DMS 273 (cell line): Measurements from ENCODE around the gene BLM.
"Not testable (repeated sequence)": the region's sequence is repeated elsewhere in the genome, so short reads cannot be mapped to it uniquely, and the experiment has no call there.

Experiments
- DNase-seq: peaks from one replicate; lab custom pipeline; 2025; ENCODE audit not compliant: unreplicated experiment; lab: John Stamatoyannopoulos, UW

The BLM gene

DNA sequence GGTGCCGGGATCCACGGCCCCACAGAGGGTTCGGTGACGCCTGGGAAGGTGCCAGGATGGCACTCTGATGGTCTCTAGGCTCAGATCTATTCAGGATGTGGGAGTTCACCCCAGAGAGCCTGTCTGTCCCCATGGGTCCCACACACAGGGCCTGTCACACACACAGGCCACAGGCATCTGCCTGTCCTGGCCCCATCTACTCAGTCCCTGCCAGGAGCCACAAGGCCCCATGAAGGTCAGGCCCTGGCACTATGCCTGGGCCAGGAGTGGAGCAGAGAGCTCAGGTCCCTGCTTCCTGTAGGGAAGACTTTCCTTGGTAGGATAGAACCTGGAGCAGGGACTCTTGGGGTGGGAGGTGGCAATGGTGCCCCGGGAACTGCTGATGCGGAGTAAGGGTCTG is 102.2 kb downstream of the BLM start:
- peak; percentile 14 for DNase-seq

DNA sequence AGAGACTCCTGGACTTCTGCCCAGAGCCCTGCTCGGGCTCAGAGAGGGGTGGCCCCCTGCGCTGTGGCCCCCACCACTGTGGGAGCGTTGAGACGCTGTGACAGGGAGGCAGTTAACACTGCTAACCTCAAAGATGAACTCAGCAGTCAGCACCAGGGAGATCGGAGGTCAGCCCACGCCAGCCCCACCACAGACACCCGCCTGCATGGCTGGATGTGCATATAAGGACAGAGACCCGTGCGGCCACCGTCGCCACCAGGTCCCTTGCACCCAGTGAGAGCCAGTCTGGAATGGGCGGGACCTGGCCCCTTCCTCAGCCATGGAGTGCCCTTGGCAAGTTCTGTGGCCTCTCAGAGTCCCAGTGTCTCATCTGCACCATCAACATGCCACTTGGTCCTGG is 102.7 kb downstream of the BLM start:
- no peak for DNase-seq

DNA sequence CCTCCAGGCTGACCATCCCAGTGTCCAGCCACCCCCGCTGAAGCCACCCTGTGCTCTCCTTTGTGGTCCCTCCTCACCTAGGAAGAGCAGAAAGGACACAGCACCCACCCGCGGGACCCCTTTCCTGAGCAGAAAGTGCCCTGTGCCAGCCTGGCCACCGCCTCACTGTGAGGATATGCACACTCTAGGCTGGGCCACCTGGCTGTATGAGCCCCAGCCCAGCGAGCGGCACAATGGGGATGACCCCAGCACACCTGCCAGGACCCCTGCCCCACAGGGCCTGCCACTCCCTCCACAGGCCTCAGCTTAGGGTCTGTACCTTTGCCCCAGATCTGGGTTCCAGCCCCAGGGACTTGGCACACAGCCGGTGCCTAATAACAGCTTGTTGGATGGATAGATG is 103.3 kb downstream of the BLM start:
- DNase-seq = no peak

DNA sequence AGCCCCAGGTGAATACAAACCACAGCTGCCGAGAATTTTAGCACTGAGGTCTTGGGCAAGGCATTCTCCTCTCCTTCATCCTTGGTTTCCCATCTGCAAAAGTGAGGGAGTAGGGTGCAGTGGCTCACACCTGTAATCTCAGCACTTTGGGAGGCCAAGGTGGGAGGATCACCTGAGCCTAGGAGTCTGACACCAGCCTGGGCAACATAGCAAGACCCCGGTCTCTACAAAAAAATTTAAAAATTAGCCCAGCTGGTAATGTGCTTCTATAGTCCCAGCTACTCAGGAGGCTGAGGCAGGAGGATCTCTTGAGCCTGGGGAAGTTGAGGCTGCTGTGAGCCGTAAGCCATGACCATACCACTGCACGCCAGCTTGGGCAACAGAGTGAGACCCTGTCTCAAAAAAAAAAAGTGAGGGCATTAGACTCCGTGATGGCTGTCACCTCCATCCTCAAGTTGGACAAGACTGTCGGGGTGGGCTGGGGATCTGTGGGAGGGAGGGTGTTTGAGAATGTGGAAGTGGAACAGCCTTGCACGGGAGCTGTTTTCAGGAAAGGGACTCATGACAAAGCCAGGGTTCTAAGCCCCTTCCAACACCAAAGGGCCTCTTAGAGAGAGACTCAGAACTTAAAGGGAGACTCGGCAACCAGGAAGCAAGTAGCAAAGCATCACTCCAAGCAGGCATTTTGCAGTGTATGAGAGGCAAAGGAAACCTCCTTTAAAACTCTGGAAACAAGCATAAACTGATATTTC is 105.2 kb downstream of the BLM start:
- DNase-seq = no peak

DNA sequence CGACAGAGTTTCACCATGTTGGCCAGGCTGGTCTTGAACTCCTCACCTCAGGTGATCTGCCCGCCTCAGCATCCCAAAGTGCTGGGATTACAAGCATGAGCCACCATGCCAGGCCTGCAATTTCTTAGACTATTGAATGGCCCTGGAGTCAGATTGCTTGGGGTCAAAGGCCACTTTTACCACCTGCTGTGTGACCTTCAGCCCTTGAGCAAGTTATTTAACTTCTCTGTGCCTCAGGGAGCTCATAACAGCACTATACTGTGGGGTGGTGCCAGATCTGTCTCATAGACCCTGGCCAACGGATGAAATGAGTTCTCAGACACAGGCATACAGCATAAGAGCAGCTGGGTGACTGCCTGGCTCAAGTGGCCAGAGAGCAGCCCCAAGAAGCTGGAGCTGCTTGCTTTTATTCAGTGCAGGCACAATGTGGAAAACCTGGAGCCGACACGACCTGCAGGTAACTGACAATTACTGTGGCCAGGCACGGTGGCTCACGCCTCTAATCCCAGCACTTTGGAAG is 106.4 kb downstream of the BLM start:
- no peak for DNase-seq

DNA sequence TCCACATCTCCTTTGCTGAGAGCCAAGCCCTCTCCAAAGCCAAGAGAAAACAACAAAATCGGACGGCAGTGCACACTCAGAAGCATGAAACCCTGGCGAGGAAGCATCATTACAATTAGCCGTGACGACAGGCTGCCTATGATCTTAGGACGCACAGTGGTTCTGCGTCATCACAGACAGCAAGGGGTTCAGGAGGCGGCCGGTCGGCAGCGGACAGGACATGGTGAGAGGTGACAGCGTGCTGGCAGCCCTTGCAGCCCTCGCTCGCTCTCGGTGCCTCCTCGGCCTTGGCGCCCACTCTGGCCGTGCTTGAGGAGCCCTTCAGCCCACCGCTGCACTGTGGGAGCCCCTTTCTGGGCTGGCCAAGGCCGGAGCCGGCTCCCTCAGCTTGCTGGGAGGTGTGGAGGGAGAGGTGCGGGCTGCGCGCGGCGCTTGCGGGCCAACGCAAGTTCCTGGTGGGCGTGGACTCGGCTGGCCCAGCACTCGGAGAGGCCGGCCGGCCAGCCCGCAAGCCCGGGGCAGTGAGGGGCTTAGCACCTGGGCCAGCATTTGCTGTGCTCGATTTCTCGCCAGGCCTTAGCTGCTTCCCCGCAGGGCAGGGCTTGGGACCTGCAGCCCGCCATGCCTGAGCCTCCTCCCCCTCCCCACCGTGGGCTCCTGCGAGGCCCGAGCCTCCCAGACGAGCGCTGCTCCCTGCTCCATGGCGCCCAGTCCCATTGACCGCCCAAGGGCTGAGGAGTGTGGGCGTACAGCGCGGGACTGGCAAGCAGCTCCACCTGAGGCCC is 108.2 kb downstream of the BLM start:
- DNase-seq = not testable (repeated sequence)

DNA sequence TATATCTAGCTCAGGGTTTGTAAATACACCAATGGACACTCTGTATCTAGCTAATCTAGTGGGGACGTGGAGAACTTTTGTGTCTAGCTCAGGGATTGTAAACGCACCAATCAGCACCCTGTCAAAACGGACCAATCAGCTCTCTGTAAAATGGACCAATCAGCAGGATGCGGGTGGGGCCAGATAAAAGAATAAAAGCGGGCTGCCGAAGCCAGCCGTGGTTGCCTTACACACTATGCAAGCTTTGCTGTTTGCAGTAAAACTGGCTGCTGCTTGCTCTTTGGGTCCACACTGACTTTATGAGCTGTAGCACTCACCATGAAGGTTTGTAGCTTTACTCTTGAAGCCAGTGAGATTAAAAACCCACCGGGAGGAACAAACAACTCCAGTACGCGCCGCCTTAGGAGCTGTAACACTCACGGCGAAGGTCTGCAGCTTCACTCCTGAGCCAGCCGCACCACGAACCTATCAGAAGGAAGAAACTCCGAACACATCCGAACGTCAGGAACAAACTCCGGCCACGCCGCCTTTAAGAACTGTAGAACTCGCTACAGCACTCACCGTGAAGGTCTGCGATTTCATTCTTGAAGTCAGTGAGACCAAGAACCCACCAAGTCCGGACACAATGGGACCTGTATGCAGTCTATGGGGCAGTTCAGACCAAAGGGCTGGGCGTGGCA is 109.2 kb downstream of the BLM start:
- DNase-seq = not testable (repeated sequence)

DNA sequence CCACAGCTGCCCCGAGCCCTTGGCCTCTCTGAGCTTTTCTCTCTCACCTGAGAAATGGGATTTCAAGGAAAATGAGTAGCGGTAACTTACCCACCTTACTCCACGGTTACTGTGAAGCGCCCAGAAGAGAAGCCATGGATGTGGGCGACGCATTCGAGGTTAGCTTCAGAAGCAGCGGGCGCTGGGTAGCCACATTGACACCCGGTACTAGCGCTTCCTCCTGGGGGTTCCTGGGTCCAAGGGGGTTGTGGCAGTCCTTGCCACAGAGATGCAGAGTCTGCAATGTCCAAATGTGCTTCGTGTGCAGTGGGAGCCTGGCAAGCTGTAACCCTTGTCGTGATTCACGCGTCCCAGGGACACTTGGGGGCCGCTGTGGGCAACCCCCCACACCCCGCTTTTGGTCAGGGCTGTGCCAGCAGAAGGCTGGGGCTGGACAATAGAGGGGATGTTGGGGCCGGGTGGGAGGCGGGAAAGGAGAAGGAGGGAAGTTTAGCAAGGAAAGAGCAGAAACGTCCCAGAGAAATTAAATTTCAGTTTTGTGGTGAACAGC is 109.8 kb downstream of the BLM start:
- DNase-seq = no peak

DNA sequence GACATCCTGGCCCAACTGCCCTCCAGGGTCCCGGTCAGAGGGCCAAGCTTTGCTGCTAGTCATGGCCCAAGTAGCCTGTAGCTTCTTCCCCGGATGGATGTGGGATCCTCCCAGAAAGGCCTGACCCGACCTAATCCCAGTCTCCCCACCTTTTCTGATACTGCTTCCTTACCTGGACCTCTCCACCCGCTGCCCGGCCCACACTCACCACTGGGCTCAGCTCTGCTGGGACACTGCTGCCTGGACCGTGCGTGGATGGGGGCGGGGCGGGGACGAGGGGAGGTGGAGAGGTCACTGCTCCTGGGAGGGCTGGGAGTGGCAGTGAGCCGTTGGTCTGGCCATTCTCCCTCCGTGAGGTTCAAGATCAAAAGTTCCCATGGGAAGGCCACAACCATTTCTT is 111.0 kb downstream of the BLM start:
- DNase-seq = no peak

DNA sequence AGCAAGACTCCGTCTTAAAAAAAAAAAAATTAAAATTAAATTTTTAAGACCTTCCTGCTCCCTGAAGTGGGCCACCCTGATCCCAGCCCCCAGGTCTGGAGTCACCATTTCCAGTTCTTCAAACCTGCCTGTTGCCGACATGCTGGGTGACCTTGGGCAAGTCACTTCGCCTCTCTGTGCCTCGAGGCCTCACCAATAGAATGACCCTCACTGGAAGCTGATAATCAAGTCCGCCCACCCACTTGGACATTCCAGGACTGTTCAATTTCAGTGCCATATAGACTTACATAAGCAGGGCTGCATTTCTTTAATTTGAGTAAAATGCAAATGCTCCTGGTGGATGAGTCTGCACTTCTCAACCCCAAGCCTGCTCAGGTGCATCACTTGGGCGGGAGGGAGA is 112.0 kb downstream of the BLM start:
- no peak for DNase-seq

DNA sequence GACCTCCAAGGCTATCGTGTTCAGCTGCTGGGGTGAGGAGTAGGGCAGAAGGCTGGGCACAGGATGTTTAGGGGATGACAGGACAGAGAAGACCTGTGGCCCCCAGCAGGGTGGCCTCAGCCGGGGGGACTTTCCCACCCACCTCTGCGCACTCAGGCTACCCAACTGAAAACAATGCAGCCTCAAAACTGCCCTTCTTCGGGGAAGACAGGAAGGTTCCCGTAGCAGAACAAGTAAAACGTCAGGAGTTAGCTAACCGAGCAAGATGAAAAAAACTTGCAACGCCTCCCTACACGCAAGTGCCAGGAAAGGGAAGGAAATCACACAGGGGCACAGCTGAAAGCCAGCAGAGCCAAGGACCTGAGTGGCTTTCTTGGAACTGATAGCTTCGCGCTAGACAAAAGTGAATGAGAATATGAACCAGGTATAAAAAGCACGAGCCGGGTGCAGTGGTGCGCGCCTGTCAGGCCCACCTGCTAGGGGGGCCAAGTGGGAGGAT is 112.8 kb downstream of the BLM start:
- DNase-seq = no peak

DNA sequence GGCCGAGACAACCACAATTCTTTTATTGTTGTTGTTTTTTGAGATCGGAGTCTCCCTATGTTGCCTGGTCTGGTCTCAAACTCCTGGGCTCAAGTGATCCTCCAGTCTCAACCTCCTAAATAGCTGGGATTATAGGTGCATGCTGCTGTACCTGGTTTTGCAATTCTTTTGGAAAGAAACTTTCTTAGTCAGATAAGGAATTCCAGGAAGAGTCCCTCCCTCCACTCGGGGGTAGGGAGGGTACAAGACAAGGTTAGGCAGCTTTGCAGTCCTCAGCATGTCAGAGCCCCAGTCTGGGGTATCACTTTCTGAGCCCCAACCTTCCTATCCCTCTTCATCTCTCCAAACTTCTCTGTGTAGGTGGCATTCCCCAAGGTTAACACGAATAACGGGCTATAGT is 117.5 kb downstream of the BLM start:
- DNase-seq = no peak

DNA sequence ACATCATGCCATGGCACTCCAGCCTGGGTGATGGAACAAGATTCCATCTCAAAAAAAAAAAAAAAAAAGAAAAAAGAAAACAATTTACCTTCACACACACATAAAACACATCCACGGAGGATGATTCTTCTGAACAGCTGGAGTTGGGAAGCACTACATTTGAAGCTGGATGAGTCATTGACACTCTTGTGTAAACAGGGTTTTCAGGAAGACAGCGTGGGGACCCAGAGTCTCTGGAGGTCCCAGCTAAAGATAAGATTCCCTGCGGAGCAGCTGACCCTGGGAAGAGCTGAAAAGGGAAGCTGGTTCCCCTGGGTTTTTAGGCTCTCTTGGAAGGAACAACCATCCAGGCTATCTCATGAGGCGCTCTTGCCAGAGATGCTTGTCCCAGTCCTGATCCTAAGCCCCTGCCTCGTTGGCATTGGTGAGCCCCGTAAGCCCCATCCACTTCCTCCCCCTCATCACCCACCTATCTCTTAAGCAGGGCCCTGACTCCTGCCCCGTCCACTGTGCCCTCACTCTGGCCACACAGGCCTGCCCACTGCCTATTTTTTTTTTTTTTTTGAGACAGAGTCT is 119.2 kb downstream of the BLM start:
- no peak for DNase-seq

DNA sequence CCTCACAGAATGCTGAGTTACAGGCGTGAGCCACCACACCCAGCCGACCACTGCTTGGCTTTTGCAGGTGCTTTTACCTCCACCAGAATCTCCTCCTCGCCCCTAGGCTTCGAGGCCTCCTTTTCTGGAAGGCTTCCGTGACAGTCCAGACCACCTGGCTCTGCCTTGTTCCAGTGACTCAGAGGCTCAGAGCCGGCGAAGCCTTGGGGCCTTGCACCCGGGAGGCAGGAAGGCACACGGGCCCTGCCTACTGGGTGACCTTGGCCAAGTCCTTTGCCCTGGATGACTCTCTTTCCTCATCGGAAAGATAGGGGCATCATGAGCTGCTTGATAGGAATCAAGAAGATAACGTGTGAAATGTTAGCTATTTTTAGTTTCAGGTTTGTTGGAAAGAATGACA is 119.9 kb downstream of the BLM start:
- DNase-seq = no peak

DNA sequence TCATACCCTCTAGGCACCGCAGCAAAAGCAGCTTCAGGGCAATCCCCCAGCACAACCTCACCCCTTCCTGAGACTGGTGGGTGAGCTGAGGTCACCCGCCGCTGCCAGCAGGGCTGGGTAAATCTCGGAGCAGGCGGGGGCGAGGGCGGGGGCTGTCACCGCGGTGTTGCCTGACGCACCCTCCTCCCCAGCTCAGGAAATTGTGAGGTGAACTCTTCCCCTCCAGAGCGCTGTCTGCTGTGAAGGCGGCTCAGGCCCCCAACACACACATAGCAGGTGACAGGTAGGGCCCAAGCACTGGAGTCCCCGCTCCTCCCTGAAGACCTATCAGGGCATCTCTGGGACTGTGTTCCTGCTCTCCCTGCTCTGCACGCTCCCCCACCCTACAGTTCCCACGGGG is 121.0 kb downstream of the BLM start:
- DNase-seq = no peak

DNA sequence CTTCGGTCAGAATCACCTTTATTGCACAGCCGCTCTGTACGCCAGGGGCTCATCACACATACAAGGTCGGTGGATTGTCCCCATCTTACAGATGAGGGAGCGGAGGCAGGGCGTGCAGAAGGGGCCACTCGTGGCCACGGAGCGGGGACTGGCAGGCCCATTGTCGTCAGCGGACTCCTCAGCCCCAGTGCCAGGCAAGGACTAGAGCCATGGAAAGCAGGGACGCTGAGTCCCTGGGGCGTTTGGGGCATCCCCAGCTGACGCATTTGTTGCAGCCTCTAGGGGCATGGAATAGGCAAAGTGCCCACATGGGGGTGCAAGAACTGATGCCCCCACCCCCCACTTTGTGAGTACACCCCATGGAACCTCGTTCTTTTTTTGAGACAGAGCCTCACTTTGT is 121.4 kb downstream of the BLM start:
- DNase-seq = no peak

DNA sequence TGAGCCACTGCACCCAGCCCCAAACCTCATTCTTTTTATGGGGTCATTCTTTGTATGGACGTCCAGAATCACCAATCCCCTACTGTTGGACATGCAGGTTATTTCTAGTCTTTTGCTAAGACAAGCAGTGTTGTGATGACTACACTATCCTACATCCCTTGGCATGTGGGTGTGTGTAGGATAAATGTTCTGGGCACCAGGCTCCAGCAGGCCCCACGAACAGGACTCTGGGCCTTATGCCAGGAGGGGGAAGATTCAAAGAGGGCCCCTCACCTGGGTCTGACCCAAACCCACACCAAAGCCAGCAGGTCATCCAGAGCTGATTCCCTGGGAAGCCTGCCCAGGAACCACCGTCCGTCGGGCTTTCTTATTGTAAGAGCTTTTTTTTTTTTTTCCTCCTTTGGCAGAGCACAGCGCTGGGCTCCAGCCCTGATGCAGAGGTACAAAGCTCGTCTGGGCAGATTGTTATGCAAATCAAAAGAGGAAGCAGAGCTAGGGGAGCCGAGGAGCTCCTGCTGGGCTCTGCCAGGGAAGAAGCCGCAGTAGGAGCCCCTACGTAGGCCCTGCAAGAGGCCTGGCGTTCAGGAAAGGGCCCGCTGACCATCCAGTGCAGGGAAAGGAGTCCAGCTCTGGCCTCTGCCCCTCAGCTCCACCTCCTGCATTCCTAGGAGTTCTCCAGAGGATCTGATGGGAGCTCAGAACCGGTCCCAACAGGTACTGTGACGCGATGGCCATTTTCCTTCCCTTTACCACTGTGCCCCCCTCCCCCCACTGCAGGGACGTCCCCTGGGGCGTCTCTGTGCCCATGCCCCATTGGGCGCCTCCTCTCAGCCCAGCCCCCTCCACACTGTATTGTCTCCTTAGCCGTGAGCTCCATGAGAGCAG is 122.3 kb downstream of the BLM start:
- peak; percentile 6 for DNase-seq

DNA sequence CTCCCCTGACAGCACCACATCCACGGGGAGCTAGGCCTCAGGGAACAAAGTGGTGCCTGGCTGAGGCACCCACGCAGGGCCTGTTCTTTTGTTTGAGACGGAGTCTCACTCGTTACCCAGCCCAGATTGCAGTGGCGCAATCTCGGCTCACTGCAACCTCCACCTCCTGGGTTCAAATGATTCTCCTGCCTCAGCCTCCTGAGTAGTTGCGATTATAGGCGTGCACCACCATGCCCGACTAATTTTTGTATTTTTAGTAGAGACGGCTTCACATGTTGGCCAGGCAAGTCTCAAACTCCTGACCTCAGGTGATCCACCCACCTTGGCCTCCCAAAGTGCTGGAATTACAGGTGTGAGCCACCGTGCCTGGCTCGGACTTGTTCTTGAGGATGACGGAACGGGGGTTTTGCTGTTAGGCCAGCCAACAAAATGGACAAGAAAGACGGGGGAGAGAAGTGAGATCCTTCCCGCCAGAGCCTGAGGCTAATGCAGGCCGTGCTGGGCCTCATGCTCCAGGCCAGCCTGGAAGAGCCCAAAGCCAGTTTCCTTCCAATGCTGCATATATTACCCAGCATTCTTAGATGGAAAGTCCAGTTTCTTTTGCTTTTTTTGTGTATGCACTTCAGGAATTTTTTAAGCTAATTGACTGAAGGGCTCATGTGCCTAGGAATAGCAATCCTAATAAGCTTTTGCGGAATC is 123.2 kb downstream of the BLM start:
- DNase-seq = no peak

DNA sequence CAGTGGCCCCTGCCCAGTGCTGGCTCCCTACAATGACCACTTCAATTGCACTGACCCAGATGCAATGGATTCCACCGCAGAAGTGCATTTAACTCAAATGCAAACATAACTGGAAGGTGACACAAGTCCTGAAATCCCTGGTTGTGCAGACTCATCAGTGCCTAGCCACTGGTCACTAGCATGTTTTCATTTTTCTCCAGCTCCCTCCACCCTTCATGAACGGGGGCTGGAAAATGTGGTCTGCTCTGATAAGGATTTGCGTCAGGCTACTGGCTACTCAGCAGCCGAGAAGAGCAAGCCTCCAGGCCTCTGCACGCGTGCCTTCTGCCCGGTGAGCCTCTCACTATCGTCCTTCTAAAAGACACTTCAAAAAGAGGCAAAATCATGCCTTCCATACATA is 123.8 kb downstream of the BLM start:
- DNase-seq = no peak
